OCI-LY7 (cell line): ENCODE results near the gene GALNT17. TPM values are rescaled to one million over a fixed set of nuclear protein-coding genes. Genes with fewer than 3 reads are reported as not detected.

ENCODE experiments used
- BruUV-seq: library from RNA; stranded (reverse); fragments of 400-500 nt; replicated peaks from 2 replicates; lab custom pipeline; 2021; lab: Mats Ljungman, UMichigan
- CTCF ChIA-PET: fragments of 300-600 bp; sonication (Branson Sonifier 250); formaldehyde crosslinking; loops from one replicate; lab custom pipeline; 2022; ENCODE audit warnings: antibody characterized with exemption; ENCODE audit not compliant: unreplicated experiment; lab: Charles Lee
- POLR2A ChIA-PET: fragments of 300-600 bp; sonication (Branson Sonifier 250); formaldehyde crosslinking; loops from one replicate; lab custom pipeline; 2022; ENCODE audit warnings: antibody characterized with exemption; lab: Charles Lee
- DNase-seq: peaks from one replicate; pipeline ENCODE4 v3.0.0-alpha.2; 2015; ENCODE audit warnings: low spot score
- H2AFZ ChIP-seq: fragments of 200-600 bp; sonication (generic), shearing (Covaris generic); 2 replicates; pipeline ENCODE4 v1.6.1; 2014; ENCODE audit warnings: mild to moderate bottlenecking, antibody characterized with exemption, low read length, moderate library complexity
- H3K27ac ChIP-seq: fragments of 200-600 bp; sonication (generic); 2 replicates; pipeline ENCODE4 v1.5.1; 2014; ENCODE audit warnings: mixed run types, low read depth, mild to moderate bottlenecking, moderate library complexity, low read length, inconsistent platforms; ENCODE audit not compliant: poor library complexity, severe bottlenecking
- H3K36me3 ChIP-seq: fragments of 200-600 bp; sonication (generic); 2 replicates; pipeline ENCODE4 v1.6.1; 2014; ENCODE audit warnings: mild to moderate bottlenecking, antibody characterized with exemption, low read length, moderate library complexity, mixed read lengths; ENCODE audit not compliant: insufficient read depth
- H3K4me1 ChIP-seq: fragments of 200-600 bp; sonication (generic); 2 replicates; pipeline ENCODE4 v1.5.1; 2014; ENCODE audit warnings: mild to moderate bottlenecking, low read length; ENCODE audit not compliant: insufficient read depth, poor library complexity, severe bottlenecking
- H3K4me2 ChIP-seq: fragments of 200-600 bp; sonication (generic); 2 replicates; pipeline ENCODE4 v1.6.1; 2014; ENCODE audit warnings: mild to moderate bottlenecking, low read length
- H3K4me3 ChIP-seq: fragments of 200-600 bp; sonication (generic); 2 replicates; pipeline ENCODE4 v1.5.1; 2014; ENCODE audit warnings: mild to moderate bottlenecking, low read depth, low read length; ENCODE audit not compliant: poor library complexity, severe bottlenecking
- H3K79me2 ChIP-seq: fragments of 200-600 bp; sonication (generic); 2 replicates; pipeline ENCODE4 v1.6.1; 2016; ENCODE audit warnings: low read depth, mild to moderate bottlenecking, low read length, moderate library complexity, mixed read lengths; ENCODE audit not compliant: insufficient read depth
- H3K9me2 ChIP-seq: fragments of 200-600 bp; sonication (generic); 2 replicates; pipeline ENCODE4 v1.6.1; 2016; ENCODE audit warnings: mild to moderate bottlenecking, low read length, mixed read lengths; ENCODE audit not compliant: insufficient read depth
- H3K9me3 ChIP-seq: fragments of 200-600 bp; sonication (generic); 2 replicates; pipeline ENCODE4 v1.6.1; 2014; ENCODE audit warnings: mild to moderate bottlenecking, mixed run types, low read length, mixed read lengths
- H4K20me1 ChIP-seq: fragments of 200-600 bp; sonication (generic); 2 replicates; pipeline ENCODE4 v1.6.1; 2014; ENCODE audit warnings: mild to moderate bottlenecking, antibody characterized with exemption, low read length, moderate library complexity, mixed read lengths; ENCODE audit not compliant: insufficient read depth
- CTCF ChIP-seq: fragments of 200-600 bp; sonication (generic); conservative IDR thresholded peaks from 2 replicates; pipeline ENCODE4 v1.5.1; 2014; ENCODE audit warnings: mild to moderate bottlenecking, antibody characterized with exemption, low read length, moderate library complexity, mixed read lengths
- EZH2phosphoT487 ChIP-seq: fragments of 200-600 bp; sonication (generic); IDR thresholded peaks from 2 replicates; pipeline ENCODE4 v1.6.1; 2018; ENCODE audit warnings: low read depth, borderline replicate concordance, mild to moderate bottlenecking, mixed run types, antibody characterized with exemption, low read length, moderate library complexity, mixed read lengths
- intact Hi-C: fragments of 100-400 bp; cut with micrococcal nuclease; formaldehyde crosslinking; loops from one replicate; pipeline ENCODE4 v1.10.0; 2022; ENCODE audit not compliant: unreplicated experiment
- total RNA-seq, 2 experiments: library from RNA; depleted of rRNA in 1 of 2; stranded (reverse); fragments of >200 nt in 1 of 2; shearing (Covaris generic) in 1 of 2; gene quantifications; 2 replicates each; pipeline ENCODE4 v1.2.3, GENCODE V29; 2014 to 2022

The GALNT17 gene
- total RNA-seq, 2 experiments from 2014 or later = not detected

GRCh38 chr7:71238581-71239295, 106.8 kb downstream of the GALNT17 start:
- Histone ChIP-seq H3K9me3 (no peaks in the 10 kb centered on the region), H4K20me1 (no peaks in the 10 kb centered on the region), H3K4me3 (no peak overlapping the region), H3K4me1 (no peaks in the 10 kb centered on the region), H3K9me2 (no peaks in the 10 kb centered on the region), H3K4me2 (no peak overlapping the region), H3K79me2 (no peaks in the 10 kb centered on the region), H2AFZ (no peak overlapping the region), H3K27ac (no peak overlapping the region), H3K36me3 (no peaks in the 10 kb centered on the region)
- intact Hi-C loops = no loop called here
- CTCF ChIA-PET = no interaction called here
- DNase-seq = no peak
- TF ChIP-seq CTCF (no peak), EZH2phosphoT487 (no peak)
- POLR2A ChIA-PET = interaction anchor here (1.0 kb wide), 1 partner anchor 12 kb away, joined by 3 read pairs; no protein-coding TSS in a partner anchor
- BruUV-seq = no TSS peak

- Histone ChIP-seq H3K4me3 (no peak overlapping the region), H3K4me1 (no peaks in the 10 kb centered on the region), H3K27ac (no peak overlapping the region), H3K36me3 (no peaks in the 10 kb centered on the region), H3K9me2 (no peaks in the 10 kb centered on the region), H3K9me3 (no peaks in the 10 kb centered on the region), H2AFZ (no peak overlapping the region), H4K20me1 (no peaks in the 10 kb centered on the region), H3K79me2 (no peaks in the 10 kb centered on the region), H3K4me2 (no peak overlapping the region)
- TF ChIP-seq EZH2phosphoT487 (no peak), CTCF (no peak)
- ChIA-PET CTCF (no interaction called here), POLR2A (interaction anchor here (1.0 kb wide), 1 partner anchor 13 kb away, joined by 3 read pairs; no protein-coding TSS in a partner anchor)
- BruUV-seq = no TSS peak
- DNase-seq = no peak
- intact Hi-C loops = no loop called here
Measured at GRCh38 chr7:71239586-71240268, 107.8 kb downstream of the GALNT17 start.
